ENCODE measurements around the gene SIPA1. TPM values are rescaled to one million over a fixed set of nuclear protein-coding genes. Genes with fewer than 3 reads are reported as not detected.

Gene SIPA1
- polyA plus RNA-seq, 1 experiment = 21.6 TPM

DNA sequence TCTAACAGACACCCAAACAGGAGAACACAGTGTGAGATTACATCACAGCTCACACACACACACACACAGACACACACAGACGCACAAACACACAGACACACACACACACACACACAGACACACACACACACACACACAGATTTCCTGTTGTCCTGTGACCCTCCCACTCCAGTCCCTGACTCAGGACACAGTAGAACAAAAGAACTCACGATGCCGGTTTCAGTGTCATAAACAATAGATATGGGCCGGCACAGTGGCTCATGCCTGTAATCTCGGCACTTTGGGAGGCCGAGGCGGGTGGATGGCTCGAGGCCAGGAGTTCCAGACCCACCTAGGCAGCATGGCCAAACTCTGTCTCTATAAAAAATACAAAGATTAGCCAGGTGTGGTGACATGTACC lies 60.3 kb downstream of the SIPA1 start:
- TF ChIP-seq, protein P1, sequence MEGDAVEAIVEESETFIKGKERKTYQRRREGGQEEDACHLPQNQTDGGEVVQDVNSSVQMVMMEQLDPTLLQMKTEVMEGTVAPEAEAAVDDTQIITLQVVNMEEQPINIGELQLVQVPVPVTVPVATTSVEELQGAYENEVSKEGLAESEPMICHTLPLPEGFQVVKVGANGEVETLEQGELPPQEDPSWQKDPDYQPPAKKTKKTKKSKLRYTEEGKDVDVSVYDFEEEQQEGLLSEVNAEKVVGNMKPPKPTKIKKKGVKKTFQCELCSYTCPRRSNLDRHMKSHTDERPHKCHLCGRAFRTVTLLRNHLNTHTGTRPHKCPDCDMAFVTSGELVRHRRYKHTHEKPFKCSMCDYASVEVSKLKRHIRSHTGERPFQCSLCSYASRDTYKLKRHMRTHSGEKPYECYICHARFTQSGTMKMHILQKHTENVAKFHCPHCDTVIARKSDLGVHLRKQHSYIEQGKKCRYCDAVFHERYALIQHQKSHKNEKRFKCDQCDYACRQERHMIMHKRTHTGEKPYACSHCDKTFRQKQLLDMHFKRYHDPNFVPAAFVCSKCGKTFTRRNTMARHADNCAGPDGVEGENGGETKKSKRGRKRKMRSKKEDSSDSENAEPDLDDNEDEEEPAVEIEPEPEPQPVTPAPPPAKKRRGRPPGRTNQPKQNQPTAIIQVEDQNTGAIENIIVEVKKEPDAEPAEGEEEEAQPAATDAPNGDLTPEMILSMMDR (IDR thresholded peaks at IDR 0.05; ENCODE audit: insufficient read depth, low read depth, low read length) = no peak
- ChIA-PET POLR2A (no interaction called here), CTCF (no interaction called here)
- Histone ChIP-seq H3K4me3 (ENCODE audit: low read depth, low read length) (no peak overlapping the region), H3K27me3 (ENCODE audit: control insufficient read depth, insufficient read depth, low read length) (peaks cover 9% of the 10 kb centered on the region), H3K36me3 (ENCODE audit: control insufficient read depth, insufficient read depth, low read length) (no peaks in the 10 kb centered on the region)
- DNase-seq (ENCODE audit: low read depth) = no peak

DNA sequence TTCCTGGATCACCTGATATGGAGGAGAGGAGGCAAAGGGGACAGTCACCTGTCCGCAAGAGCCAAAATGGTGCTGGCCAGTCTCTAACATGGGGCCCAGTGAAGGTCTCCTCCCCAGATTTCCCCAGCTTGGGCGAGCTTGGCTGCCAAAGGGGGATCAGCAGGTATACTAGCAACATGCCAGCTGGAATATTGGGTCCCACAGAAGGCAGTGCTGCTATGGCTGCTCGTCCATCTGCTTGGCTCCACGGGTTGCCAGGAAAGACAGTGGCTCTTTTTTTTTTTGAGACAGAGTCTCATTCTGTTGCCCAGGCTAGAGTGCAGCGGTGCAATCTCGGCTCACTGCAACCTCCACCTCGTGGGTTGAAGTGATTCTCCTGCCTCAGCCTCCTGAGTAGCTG lies 61.4 kb downstream of the SIPA1 start:
- TF ChIP-seq, protein P1 (IDR thresholded peaks at IDR 0.05; ENCODE audit: insufficient read depth, low read depth, low read length) = no peak
- Histone ChIP-seq H3K36me3 (ENCODE audit: control insufficient read depth, insufficient read depth, low read length) (no peaks in the 10 kb centered on the region), H3K27me3 (ENCODE audit: control insufficient read depth, insufficient read depth, low read length) (peaks cover 9% of the 10 kb centered on the region), H3K4me3 (ENCODE audit: low read depth, low read length) (no peak overlapping the region)
- ChIA-PET CTCF (interaction anchor here (0.7 kb wide), 1 partner anchor 355 kb away, joined by 3 read pairs; no protein-coding TSS in a partner anchor), POLR2A (no interaction called here)
- DNase-seq (ENCODE audit: low read depth) = no peak

DNA sequence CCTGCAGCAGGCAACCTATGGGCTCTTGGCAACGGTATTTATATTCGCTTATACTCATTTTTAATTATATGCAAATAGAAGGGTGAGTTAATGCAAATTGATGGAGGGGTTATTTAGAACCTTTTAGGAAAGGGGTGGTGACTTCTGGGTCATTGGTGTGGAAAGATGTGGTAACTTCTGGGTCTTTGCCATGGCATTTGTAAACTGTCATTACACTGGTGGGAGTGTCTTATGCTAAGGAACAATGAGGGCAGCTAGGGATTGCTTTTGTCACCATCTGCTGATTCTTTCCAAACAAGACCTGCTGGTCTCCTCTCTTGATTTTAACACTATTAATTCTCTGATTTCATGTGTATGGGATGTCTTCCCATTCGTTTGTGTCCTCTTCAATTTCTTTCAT lies 62.5 kb downstream of the SIPA1 start:
- Histone ChIP-seq H3K27me3 (ENCODE audit: control insufficient read depth, insufficient read depth, low read length) (peaks cover 10% of the 10 kb centered on the region), H3K4me3 (ENCODE audit: low read depth, low read length) (no peak overlapping the region), H3K36me3 (ENCODE audit: control insufficient read depth, insufficient read depth, low read length) (no peaks in the 10 kb centered on the region)
- TF ChIP-seq, protein P1 (IDR thresholded peaks at IDR 0.05; ENCODE audit: insufficient read depth, low read depth, low read length) = no peak
- ChIA-PET CTCF (interaction anchor here (0.7 kb wide), 1 partner anchor 110 kb away, joined by 3 read pairs; no protein-coding TSS in a partner anchor), POLR2A (no interaction called here)
- DNase-seq (ENCODE audit: low read depth) = no peak

Small RNA genes lying within 50 kb of the gene (small RNA-seq; reads per million reads assigned to genes)
- not detected for gene MIR4489 (ENCODE audit: insufficient read length, low read depth, low replicate concordance)
- not detected for gene MIR4690 (ENCODE audit: insufficient read length, low read depth, low replicate concordance)
- not detected for gene RN7SL309P (ENCODE audit: insufficient read length, low read depth, low replicate concordance)

Other genes starting within 250 kb of the SIPA1 start
- gene NEAT1, start 215.3 kb upstream of the SIPA1 start, polyA plus RNA-seq (2011; rRNA removed) = 59.2 and 87.2 TPM in 2 replicates
- gene MALAT1, start 139.1 kb upstream of the SIPA1 start, polyA plus RNA-seq (2011; rRNA removed) = 924 and 1,611 TPM in 2 replicates
- 81.7 and 134 TPM in 2 replicates for gene SCYL1, start 113.0 kb upstream of the SIPA1 start, polyA plus RNA-seq (2011; rRNA removed)
- 37.9 and 77.7 TPM in 2 replicates for gene LTBP3, start 79.7 kb upstream of the SIPA1 start, polyA plus RNA-seq (2011; rRNA removed)
- gene ZNRD2, start 67.6 kb upstream of the SIPA1 start, polyA plus RNA-seq (2011; rRNA removed) = 48.7 and 73.3 TPM in 2 replicates
- gene FAM89B, start 65.6 kb upstream of the SIPA1 start, polyA plus RNA-seq (2011; rRNA removed) = 38.2 and 56.9 TPM in 2 replicates
- gene EHBP1L1, start 62.0 kb upstream of the SIPA1 start, polyA plus RNA-seq (2011; rRNA removed) = 17.9 and 30.9 TPM in 2 replicates
- 0.06 and 0.07 TPM in 2 replicates for gene KCNK7, start 42.3 kb upstream of the SIPA1 start, polyA plus RNA-seq (2011; rRNA removed)
- 11.7 and 18.1 TPM in 2 replicates for gene MAP3K11, start 23.9 kb upstream of the SIPA1 start, polyA plus RNA-seq (2011; rRNA removed)
- 9.8 and 19.7 TPM in 2 replicates for gene PCNX3, start 22.3 kb upstream of the SIPA1 start, polyA plus RNA-seq (2011; rRNA removed)
- 27.6 and 46.2 TPM in 2 replicates for gene RELA, start 24.8 kb downstream of the SIPA1 start, polyA plus RNA-seq (2011; rRNA removed)
- gene KAT5, start 74.2 kb downstream of the SIPA1 start, polyA plus RNA-seq (2011; rRNA removed) = 31.4 and 50.9 TPM in 2 replicates
- gene RNASEH2C, start 82.7 kb downstream of the SIPA1 start, polyA plus RNA-seq (2011; rRNA removed) = 28.0 and 33.9 TPM in 2 replicates
- 4.6 and 7.5 TPM in 2 replicates for gene AP5B1, start 142.9 kb downstream of the SIPA1 start, polyA plus RNA-seq (2011; rRNA removed)
- gene OVOL1, start 149.0 kb downstream of the SIPA1 start, polyA plus RNA-seq (2011; rRNA removed) = not detected in 2 replicates
- gene SNX32, start 195.9 kb downstream of the SIPA1 start, polyA plus RNA-seq (2011; rRNA removed) = 0.13 and 0.22 TPM in 2 replicates
- gene CFL1, start 220.1 kb downstream of the SIPA1 start, polyA plus RNA-seq (2011; rRNA removed) = 1,912 and 2,736 TPM in 2 replicates
- gene MUS81, start 222.3 kb downstream of the SIPA1 start, polyA plus RNA-seq (2011; rRNA removed) = 31.1 and 63.8 TPM in 2 replicates
- gene EFEMP2, start 234.7 kb downstream of the SIPA1 start, polyA plus RNA-seq (2011; rRNA removed) = 258 and 497 TPM in 2 replicates
- gene CTSW, start 241.7 kb downstream of the SIPA1 start, polyA plus RNA-seq (2011; rRNA removed) = 0.15 and 0.21 TPM in 2 replicates

Data from BJ (cell line).